GM21526 (cell line): ENCODE measurements around the gene E2F4.

Experiments
- ATAC-seq: cut with Tn5 transposase; IDR thresholded peaks from one replicate; pipeline ENCODE4 v1.9.1; 2021; ENCODE audit warnings: moderate library complexity; ENCODE audit not compliant: unreplicated experiment, low FRiP score

Gene E2F4

GRCh38 chr16:67173808-67174705 lies 17.9 kb upstream of the E2F4 start:
- no peak for ATAC-seq

- no peak for ATAC-seq
These were observed 17.2 kb upstream of the E2F4 start for GRCh38 chr16:67174706-67175231.

- ATAC-seq = no peak
These were observed 15.3 kb upstream of the E2F4 start for GRCh38 chr16:67176662-67177061.

GRCh38 chr16:67177743-67178699 lies 13.9 kb upstream of the E2F4 start:
- ATAC-seq = no peak

- no peak for ATAC-seq
These were observed 12.4 kb upstream of the E2F4 start for GRCh38 chr16:67179421-67180080.

GRCh38 chr16:67180166-67180565 lies 11.8 kb upstream of the E2F4 start:
- ATAC-seq = no peak

- no peak for ATAC-seq
These were observed 10.6 kb upstream of the E2F4 start for GRCh38 chr16:67181346-67181745.

- no peak for ATAC-seq
These were observed 9.7 kb upstream of the E2F4 start for GRCh38 chr16:67182288-67182687.

- no peak for ATAC-seq
These were observed 8.7 kb upstream of the E2F4 start for GRCh38 chr16:67183284-67183626.

GRCh38 chr16:67183627-67184452 lies 8.1 kb upstream of the E2F4 start, which contains the start of gene MATCAP1:
TSS of gene MATCAP1 (minus strand) at chr16:67183963. CDS start at chr16:67180610, 3,353 bp downstream.
- peak; percentile 81 for ATAC-seq

- ATAC-seq = peak; percentile 8
These were observed 7.4 kb upstream of the E2F4 start for GRCh38 chr16:67184453-67184994.

GRCh38 chr16:67184995-67185650 lies 6.8 kb upstream of the E2F4 start:
- no peak for ATAC-seq

GRCh38 chr16:67185651-67186134 lies 6.3 kb upstream of the E2F4 start:
- ATAC-seq = no peak

- no peak for ATAC-seq
These were observed 5.4 kb upstream of the E2F4 start for GRCh38 chr16:67186550-67186950.

- no peak for ATAC-seq
These were observed 4.6 kb upstream of the E2F4 start for GRCh38 chr16:67187175-67187890.

- ATAC-seq = no peak
These were observed 3.6 kb upstream of the E2F4 start for GRCh38 chr16:67188323-67188722.

GRCh38 chr16:67188798-67189197 lies 3.2 kb upstream of the E2F4 start:
- no peak for ATAC-seq

- ATAC-seq = no peak
These were observed 1.9 kb upstream of the E2F4 start, which contains the start of gene EXOC3L1 for GRCh38 chr16:67190041-67190440. TSS of gene EXOC3L1 (minus strand) at chr16:67190136. CDS start at chr16:67189676, 460 bp downstream.
